ENCODE results near the gene BACE1.

DNA sequence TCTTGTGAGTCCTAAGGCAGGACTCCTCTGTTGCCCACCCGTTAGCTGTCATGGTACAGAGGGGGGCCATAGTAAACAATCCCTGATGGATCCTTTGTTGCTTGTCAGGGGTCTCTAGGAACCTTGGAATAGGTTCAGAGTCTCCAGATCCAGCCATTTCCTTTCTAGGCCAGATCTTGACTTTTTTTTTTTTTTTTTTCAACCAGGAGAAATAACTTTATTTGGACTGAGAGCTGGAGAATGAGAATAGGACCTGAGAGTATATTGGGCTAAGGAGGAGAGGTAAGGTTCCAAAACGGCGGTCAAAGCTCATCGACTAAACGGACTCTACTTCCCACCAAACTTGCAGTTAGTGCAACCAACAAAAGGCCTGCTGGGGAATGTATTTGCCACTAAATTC lies 19.3 kb upstream of the BACE1 start:
- TF ChIP-seq, protein P1, sequence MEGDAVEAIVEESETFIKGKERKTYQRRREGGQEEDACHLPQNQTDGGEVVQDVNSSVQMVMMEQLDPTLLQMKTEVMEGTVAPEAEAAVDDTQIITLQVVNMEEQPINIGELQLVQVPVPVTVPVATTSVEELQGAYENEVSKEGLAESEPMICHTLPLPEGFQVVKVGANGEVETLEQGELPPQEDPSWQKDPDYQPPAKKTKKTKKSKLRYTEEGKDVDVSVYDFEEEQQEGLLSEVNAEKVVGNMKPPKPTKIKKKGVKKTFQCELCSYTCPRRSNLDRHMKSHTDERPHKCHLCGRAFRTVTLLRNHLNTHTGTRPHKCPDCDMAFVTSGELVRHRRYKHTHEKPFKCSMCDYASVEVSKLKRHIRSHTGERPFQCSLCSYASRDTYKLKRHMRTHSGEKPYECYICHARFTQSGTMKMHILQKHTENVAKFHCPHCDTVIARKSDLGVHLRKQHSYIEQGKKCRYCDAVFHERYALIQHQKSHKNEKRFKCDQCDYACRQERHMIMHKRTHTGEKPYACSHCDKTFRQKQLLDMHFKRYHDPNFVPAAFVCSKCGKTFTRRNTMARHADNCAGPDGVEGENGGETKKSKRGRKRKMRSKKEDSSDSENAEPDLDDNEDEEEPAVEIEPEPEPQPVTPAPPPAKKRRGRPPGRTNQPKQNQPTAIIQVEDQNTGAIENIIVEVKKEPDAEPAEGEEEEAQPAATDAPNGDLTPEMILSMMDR (IDR thresholded peaks at IDR 0.05), result no peak
- TF ChIP-seq POLR2A (IDR thresholded peaks at IDR 0.05), result no peak
- no peak for TF ChIP-seq EP300 (IDR thresholded peaks at IDR 0.05)
